H9 (cell line): Measurements from ENCODE around the gene TBL1Y. TPM values are rescaled to one million over a fixed set of nuclear protein-coding genes. Genes with fewer than 3 reads are reported as not detected.

Source experiments
- DNase-seq: peaks from one replicate; pipeline ENCODE4 v3.0.0-alpha.2; 2017
- H2AFZ ChIP-seq: one replicate; pipeline ENCODE4 v1.6.1; 2013; ENCODE audit warnings: mild to moderate bottlenecking, low read length, control low read depth, moderate library complexity
- H2AK5ac ChIP-seq: 2 replicates; pipeline ENCODE4 v1.6.1; 2013; ENCODE audit warnings: low read length, control low read depth, mixed read lengths; ENCODE audit not compliant: insufficient read length
- H2BK120ac ChIP-seq: one replicate; pipeline ENCODE4 v1.6.1; 2013; ENCODE audit warnings: low read depth, mild to moderate bottlenecking, low read length, control low read depth, inconsistent platforms; ENCODE audit not compliant: poor library complexity, severe bottlenecking
- H2BK12ac ChIP-seq: 2 replicates; pipeline ENCODE4 v1.6.1; 2013; ENCODE audit warnings: low read length, control low read depth, mixed read lengths, low read depth; ENCODE audit not compliant: insufficient read length
- H2BK15ac ChIP-seq: 2 replicates; pipeline ENCODE4 v1.6.1; 2013; ENCODE audit warnings: low read depth, low read length, control low read depth
- H2BK20ac ChIP-seq: one replicate; pipeline ENCODE4 v1.6.1; 2013; ENCODE audit warnings: low read depth, mild to moderate bottlenecking, low read length, control low read depth, inconsistent platforms; ENCODE audit not compliant: poor library complexity, severe bottlenecking
- H2BK5ac ChIP-seq: 2 replicates; pipeline ENCODE4 v1.6.1; 2013; ENCODE audit warnings: low read length, control low read depth, mixed read lengths; ENCODE audit not compliant: insufficient read length
- H3K14ac ChIP-seq: 2 replicates; pipeline ENCODE4 v1.6.1; 2013; ENCODE audit warnings: low read length, control low read depth; ENCODE audit not compliant: insufficient read depth
- H3K18ac ChIP-seq: 2 replicates; pipeline ENCODE4 v1.6.1; 2013; ENCODE audit warnings: low read depth, mild to moderate bottlenecking, mixed read lengths, low read length, control low read depth; ENCODE audit not compliant: insufficient read length
- H3K23ac ChIP-seq: 2 replicates; pipeline ENCODE4 v1.6.1; 2013; ENCODE audit warnings: low read length, control low read depth, mixed read lengths, low read depth; ENCODE audit not compliant: insufficient read length
- H3K23me2 ChIP-seq: 2 replicates; pipeline ENCODE4 v1.6.1; 2013; ENCODE audit warnings: low read depth, mild to moderate bottlenecking, mixed read lengths, low read length, control low read depth; ENCODE audit not compliant: insufficient read length, poor library complexity, severe bottlenecking
- H3K27ac ChIP-seq: 2 replicates; pipeline ENCODE4 v1.5.1; 2013; ENCODE audit warnings: low read length, control low read depth, mixed read lengths, low read depth; ENCODE audit not compliant: insufficient read length
- H3K27me3 ChIP-seq: 2 replicates; pipeline ENCODE4 v1.6.1; 2013; ENCODE audit warnings: low read length, control low read depth, inconsistent platforms; ENCODE audit not compliant: insufficient read depth
- H3K4ac ChIP-seq: 2 replicates; pipeline ENCODE4 v1.6.1; 2013; ENCODE audit warnings: low read depth, mild to moderate bottlenecking, control low read depth, inconsistent platforms, low read length, moderate library complexity
- H3K4me1 ChIP-seq: 2 replicates; pipeline ENCODE4 v1.6.1; 2013; ENCODE audit warnings: low read length, control low read depth, inconsistent platforms; ENCODE audit not compliant: insufficient read depth
- H3K4me2 ChIP-seq: 2 replicates; pipeline ENCODE4 v1.6.1; 2013; ENCODE audit warnings: low read length, control low read depth, mixed read lengths; ENCODE audit not compliant: insufficient read length, insufficient read depth
- H3K56ac ChIP-seq: 2 replicates; pipeline ENCODE4 v1.6.1; 2013; ENCODE audit warnings: low read depth, mild to moderate bottlenecking, mixed read lengths, low read length, control low read depth; ENCODE audit not compliant: insufficient read length
- H3K79me1 ChIP-seq: 2 replicates; pipeline ENCODE4 v1.6.1; 2013; ENCODE audit warnings: low read depth, mild to moderate bottlenecking, moderate library complexity, low read length, control low read depth, inconsistent platforms; ENCODE audit not compliant: insufficient read depth, poor library complexity, severe bottlenecking
- H3K79me2 ChIP-seq: 2 replicates; pipeline ENCODE4 v1.6.1; 2013; ENCODE audit warnings: low read length, control low read depth, inconsistent platforms; ENCODE audit not compliant: insufficient read depth
- H3K9ac ChIP-seq: 2 replicates; pipeline ENCODE4 v1.6.1; 2013; ENCODE audit warnings: low read length, control low read depth, mixed read lengths; ENCODE audit not compliant: insufficient read length; ENCODE audit errors: extremely low read depth
- H3K9me3 ChIP-seq: one replicate; pipeline ENCODE4 v1.6.1; 2013; ENCODE audit warnings: low read depth, low read length, inconsistent platforms; ENCODE audit not compliant: control insufficient read depth
- H3T11ph ChIP-seq: one replicate; pipeline ENCODE4 v1.6.1; 2013; ENCODE audit warnings: mild to moderate bottlenecking, low read length, control low read depth, inconsistent platforms
- H4K20me1 ChIP-seq: one replicate; pipeline ENCODE4 v1.6.1; 2013; ENCODE audit not compliant: control insufficient read depth, insufficient read length, insufficient read depth
- H4K5ac ChIP-seq: 2 replicates; pipeline ENCODE4 v1.6.1; 2013; ENCODE audit warnings: low read depth, mild to moderate bottlenecking, mixed read lengths, low read length, control low read depth; ENCODE audit not compliant: insufficient read length
- H4K8ac ChIP-seq: replicated peaks from 2 replicates; pipeline ENCODE4 v1.6.1; 2013; ENCODE audit warnings: low read length, control low read depth, mixed read lengths, low read depth; ENCODE audit not compliant: insufficient read length
- H4K91ac ChIP-seq: 2 replicates; pipeline ENCODE4 v1.6.1; 2013; ENCODE audit warnings: low read depth, mild to moderate bottlenecking, moderate library complexity, mixed read lengths, low read length, control low read depth; ENCODE audit not compliant: insufficient read length
- H3K27ac Mint-ChIP-seq, 3 experiments: 2 replicates in 2 of 3; 3 replicates in 1 of 3; pipeline ENCODE4 v1.8.0; 2020 to 2021; ENCODE audit warnings: mixed read lengths in 3 of 3, mild to moderate bottlenecking in 1 of 3, moderate library complexity in 1 of 3
- H3K27me3 Mint-ChIP-seq: 2 replicates; pipeline ENCODE4 v1.8.0; 2021; ENCODE audit warnings: low read depth, mild to moderate bottlenecking, moderate library complexity, mixed read lengths
- H3K36me3 Mint-ChIP-seq, 3 experiments: 2 replicates in 2 of 3; 3 replicates in 1 of 3; pipeline ENCODE4 v1.8.0; 2020 to 2021; ENCODE audit warnings: low read depth in 3 of 3, mixed read lengths in 3 of 3; ENCODE audit not compliant: insufficient read depth in 1 of 3
- H3K4me1 Mint-ChIP-seq, 2 experiments: 2 replicates each; pipeline ENCODE4 v1.8.0; 2020; ENCODE audit warnings: mixed read lengths in 2 of 2
- H3K4me3 Mint-ChIP-seq, 2 experiments: 2 replicates in 1 of 2; 3 replicates in 1 of 2; pipeline ENCODE4 v1.8.0; 2020 to 2021; ENCODE audit warnings: mild to moderate bottlenecking in 2 of 2, mixed read lengths in 2 of 2, moderate library complexity in 1 of 2
- H3K9me3 Mint-ChIP-seq, 2 experiments: 2 replicates in 1 of 2; 3 replicates in 1 of 2; pipeline ENCODE4 v1.8.0; 2020; ENCODE audit warnings: mild to moderate bottlenecking in 2 of 2, mixed read lengths in 2 of 2, moderate library complexity in 1 of 2
- total RNA-seq: library from RNA; stranded (reverse); gene quantifications from 2 replicates; pipeline ENCODE4 v1.2.1, GENCODE V29; 2021
- TF ChIP-seq, protein P1 (sequence below): fragments of 200-600 bp; sonication (generic); conservative IDR thresholded peaks from 3 replicates; pipeline ENCODE4 v1.8.0; 2021; ENCODE audit warnings: antibody characterized with exemption, mild to moderate bottlenecking

Gene TBL1Y
- total RNA-seq, 1 experiment from 2014 or later = not detected

DNA sequence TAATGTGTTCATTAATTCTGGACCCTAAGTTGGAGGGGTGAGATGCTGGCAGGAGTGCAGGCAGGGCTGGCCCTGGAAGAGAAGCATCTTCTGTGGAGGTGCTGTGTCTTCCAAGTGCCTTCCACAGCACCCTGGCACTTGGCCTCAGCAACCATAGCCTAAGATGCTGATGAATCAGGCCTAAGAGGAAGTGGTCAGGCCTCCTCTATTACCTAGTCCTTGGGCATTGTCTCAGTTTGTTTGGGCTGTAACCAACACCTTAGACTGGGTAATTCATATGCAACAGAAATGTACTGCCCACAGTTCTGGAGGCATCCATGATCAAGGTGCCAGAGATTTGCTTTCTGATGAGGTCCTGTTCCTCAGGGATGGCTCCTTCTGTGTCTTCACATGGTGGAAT lies 128.5 kb downstream of the TBL1Y start:
- Histone ChIP-seq H2BK15ac (no peak overlapping the region), H3K56ac (no peak overlapping the region), H3K18ac (no peak overlapping the region), H3K9me3 (no peaks in the 10 kb centered on the region), H4K91ac (no peak overlapping the region), H3K27ac (no peak overlapping the region), H4K8ac (no peak overlapping the region), H3K27me3 (no peaks in the 10 kb centered on the region), H3T11ph (no peak overlapping the region), H2BK5ac (no peak overlapping the region), H3K23me2 (no peaks in the 10 kb centered on the region), H3K4ac (no peak overlapping the region), H3K9ac (no peak overlapping the region), H2BK120ac (no peak overlapping the region), H3K23ac (no peak overlapping the region), H4K5ac (no peak overlapping the region), H4K20me1 (no peaks in the 10 kb centered on the region), H2AFZ (no peak overlapping the region), H3K79me1 (no peaks in the 10 kb centered on the region), H3K4me1 (no peaks in the 10 kb centered on the region), H3K79me2 (no peaks in the 10 kb centered on the region), H2BK20ac (no peak overlapping the region), H2BK12ac (no peak overlapping the region), H3K4me2 (no peak overlapping the region), H2AK5ac (no peak overlapping the region), H3K14ac (no peak overlapping the region)
- Mint-ChIP-seq H3K36me3 (no peaks in the 10 kb centered on the region), H3K4me3 (no peak overlapping the region), H3K27ac (no peak overlapping the region), H3K9me3 (no peaks in the 10 kb centered on the region), H3K4me1 (no peaks in the 10 kb centered on the region), H3K27me3 (no peaks in the 10 kb centered on the region)
- TF ChIP-seq, protein P1, sequence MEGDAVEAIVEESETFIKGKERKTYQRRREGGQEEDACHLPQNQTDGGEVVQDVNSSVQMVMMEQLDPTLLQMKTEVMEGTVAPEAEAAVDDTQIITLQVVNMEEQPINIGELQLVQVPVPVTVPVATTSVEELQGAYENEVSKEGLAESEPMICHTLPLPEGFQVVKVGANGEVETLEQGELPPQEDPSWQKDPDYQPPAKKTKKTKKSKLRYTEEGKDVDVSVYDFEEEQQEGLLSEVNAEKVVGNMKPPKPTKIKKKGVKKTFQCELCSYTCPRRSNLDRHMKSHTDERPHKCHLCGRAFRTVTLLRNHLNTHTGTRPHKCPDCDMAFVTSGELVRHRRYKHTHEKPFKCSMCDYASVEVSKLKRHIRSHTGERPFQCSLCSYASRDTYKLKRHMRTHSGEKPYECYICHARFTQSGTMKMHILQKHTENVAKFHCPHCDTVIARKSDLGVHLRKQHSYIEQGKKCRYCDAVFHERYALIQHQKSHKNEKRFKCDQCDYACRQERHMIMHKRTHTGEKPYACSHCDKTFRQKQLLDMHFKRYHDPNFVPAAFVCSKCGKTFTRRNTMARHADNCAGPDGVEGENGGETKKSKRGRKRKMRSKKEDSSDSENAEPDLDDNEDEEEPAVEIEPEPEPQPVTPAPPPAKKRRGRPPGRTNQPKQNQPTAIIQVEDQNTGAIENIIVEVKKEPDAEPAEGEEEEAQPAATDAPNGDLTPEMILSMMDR = no peak
- no peak for DNase-seq
